NCI-H510A (cell line): Measurements from ENCODE around the gene KAT6B.

Experiments
- DNase-seq: peaks from one replicate; lab custom pipeline; 2025; lab: John Stamatoyannopoulos, UW

Gene KAT6B

GRCh38 chr10:75015442-75015841 lies 189.0 kb downstream of the KAT6B start:
- no peak for DNase-seq

- DNase-seq: no peak
These were observed 189.9 kb downstream of the KAT6B start for GRCh38 chr10:75016325-75016724.

GRCh38 chr10:75018251-75018650 lies 191.9 kb downstream of the KAT6B start:
- no peak for DNase-seq

- no peak for DNase-seq
These were observed 192.4 kb downstream of the KAT6B start for GRCh38 chr10:75018686-75019307.

GRCh38 chr10:75019370-75019769 lies 193.0 kb downstream of the KAT6B start:
- DNase-seq: no peak

GRCh38 chr10:75020168-75020567 lies 193.8 kb downstream of the KAT6B start:
- DNase-seq: no peak

GRCh38 chr10:75021379-75022249 lies 195.2 kb downstream of the KAT6B start:
- DNase-seq: peak; percentile 48

- no peak for DNase-seq
These were observed 196.7 kb downstream of the KAT6B start for GRCh38 chr10:75023074-75023473.

GRCh38 chr10:75024971-75025523 lies 198.6 kb downstream of the KAT6B start:
- no peak for DNase-seq

GRCh38 chr10:75028049-75028448 lies 201.6 kb downstream of the KAT6B start:
- no peak for DNase-seq

GRCh38 chr10:75028748-75029147 lies 202.3 kb downstream of the KAT6B start:
- DNase-seq: no peak

- DNase-seq: no peak
These were observed 203.0 kb downstream of the KAT6B start for GRCh38 chr10:75029420-75029819.

GRCh38 chr10:75029857-75030256 lies 203.5 kb downstream of the KAT6B start:
- DNase-seq: no peak

GRCh38 chr10:75030371-75030770 lies 204.0 kb downstream of the KAT6B start:
- no peak for DNase-seq

- DNase-seq: no peak
These were observed 205.7 kb downstream of the KAT6B start for GRCh38 chr10:75032119-75032518.

- DNase-seq: no peak
These were observed 206.4 kb downstream of the KAT6B start for GRCh38 chr10:75032813-75033212.

GRCh38 chr10:75033399-75034130 lies 207.2 kb downstream of the KAT6B start:
- no peak for DNase-seq

GRCh38 chr10:75034131-75034512 lies 207.7 kb downstream of the KAT6B start:
- DNase-seq: no peak

GRCh38 chr10:75034714-75035258 lies 208.4 kb downstream of the KAT6B start:
- DNase-seq: no peak

- DNase-seq: no peak
These were observed 209.7 kb downstream of the KAT6B start for GRCh38 chr10:75035975-75036708.
